Measurements from ENCODE around the gene PSMD12. TPM values are rescaled to one million over a fixed set of nuclear protein-coding genes. Genes with fewer than 3 reads are reported as not detected.

PSMD12 gene
- total RNA-seq, 1 experiment from 2014 or later: 60.0 TPM

- no peak overlapping the region for H3K27ac ChIP-seq (ENCODE audit: low read length)
- no peaks in the 10 kb centered on the region for H4K20me1 ChIP-seq (ENCODE audit: low read length)
- H3K9ac ChIP-seq (ENCODE audit: low read length): no peak overlapping the region
- no peak overlapping the region for H3K4me2 ChIP-seq (ENCODE audit: low read length)
- CTCF ChIA-PET: no interaction called here
- no peaks in the 10 kb centered on the region for H3K27me3 ChIP-seq (ENCODE audit: low read length)
- POLR2A ChIA-PET (ENCODE audit: unreplicated experiment): no interaction called here
- intact Hi-C loops (cut with micrococcal nuclease): no loop called here
- no peak overlapping the region for H2AFZ ChIP-seq (ENCODE audit: low read length)
- no peaks in the 10 kb centered on the region for H3K79me2 ChIP-seq (ENCODE audit: low read length)
- H3K36me3 ChIP-seq (ENCODE audit: low read depth, low read length): no peaks in the 10 kb centered on the region
- no peak for DNase-seq
- TF ChIP-seq EZH2 (IDR thresholded peaks at IDR 0.05; ENCODE audit: low read length, unreplicated experiment) (no peak), EZH2phosphoT487 (IDR thresholded peaks at IDR 0.05; ENCODE audit: borderline replicate concordance, low read length) (no peak), CTCF (conservative IDR thresholded peaks at IDR 0.05; ENCODE audit: low read depth, low read length) (no peak)
- no peak for ATAC-seq
- H3K4me1 ChIP-seq (ENCODE audit: insufficient read depth, low read length): no peaks in the 10 kb centered on the region
- no peak overlapping the region for H3K4me3 ChIP-seq (ENCODE audit: low read length)
- H3K9me2 ChIP-seq (replicated peaks; ENCODE audit: low read length): no peaks in the 10 kb centered on the region
- no peaks in the 10 kb centered on the region for H3K9me3 ChIP-seq (ENCODE audit: low read length)
- no TSS peak for BruUV-seq (replicated peaks)
- no peaks in the 10 kb centered on the region for H3F3A ChIP-seq (ENCODE audit: low read length, unreplicated experiment)
Observed at GRCh38 chr17:67290244-67290643, 76.1 kb downstream of the PSMD12 start.

- Histone ChIP-seq H3K27ac (ENCODE audit: low read length) (no peak overlapping the region), H3F3A (ENCODE audit: low read length, unreplicated experiment) (no peaks in the 10 kb centered on the region), H2AFZ (ENCODE audit: low read length) (no peak overlapping the region), H3K9ac (ENCODE audit: low read length) (no peak overlapping the region), H3K9me2 (replicated peaks; ENCODE audit: low read length) (no peaks in the 10 kb centered on the region), H3K4me3 (ENCODE audit: low read length) (no peak overlapping the region), H3K9me3 (ENCODE audit: low read length) (no peaks in the 10 kb centered on the region), H4K20me1 (ENCODE audit: low read length) (no peaks in the 10 kb centered on the region), H3K4me2 (ENCODE audit: low read length) (no peak overlapping the region), H3K27me3 (ENCODE audit: low read length) (no peaks in the 10 kb centered on the region), H3K79me2 (ENCODE audit: low read length) (no peaks in the 10 kb centered on the region), H3K4me1 (ENCODE audit: insufficient read depth, low read length) (no peaks in the 10 kb centered on the region), H3K36me3 (ENCODE audit: low read depth, low read length) (no peaks in the 10 kb centered on the region)
- intact Hi-C loops (cut with micrococcal nuclease): no loop called here
- ChIA-PET CTCF (interaction anchor here (0.6 kb wide), 2 partner anchors 9 to 32 kb away, joined by 4 read pairs; no protein-coding TSS in a partner anchor), POLR2A (ENCODE audit: unreplicated experiment) (no interaction called here)
- no TSS peak for BruUV-seq (replicated peaks)
- no peak for TF ChIP-seq CTCF (conservative IDR thresholded peaks at IDR 0.05; ENCODE audit: low read depth, low read length)
- no peak for TF ChIP-seq EZH2 (IDR thresholded peaks at IDR 0.05; ENCODE audit: low read length, unreplicated experiment)
- TF ChIP-seq EZH2phosphoT487 (IDR thresholded peaks at IDR 0.05; ENCODE audit: borderline replicate concordance, low read length): no peak
- DNase-seq: no peak
- ATAC-seq: no peak
Observed at GRCh38 chr17:67289181-67289876, 77.0 kb downstream of the PSMD12 start.

Other genes with a start within 250 kb of the PSMD12 start
- gene HELZ, start 121.4 kb downstream of the PSMD12 start, total RNA-seq (2014; rRNA removed): 22.6 and 31.3 TPM in 2 replicates
- 23.1 and 25.4 TPM in 2 replicates for gene PITPNC1, start 10.7 kb upstream of the PSMD12 start, total RNA-seq (2014; rRNA removed)

Data from PC-3 (cell line).